Measurements from ENCODE around the gene SLC17A1.
"Not testable (repeated sequence)": the region's sequence is repeated elsewhere in the genome, so short reads cannot be mapped to it uniquely, and the experiment has no call there.

Gene SLC17A1

DNA sequence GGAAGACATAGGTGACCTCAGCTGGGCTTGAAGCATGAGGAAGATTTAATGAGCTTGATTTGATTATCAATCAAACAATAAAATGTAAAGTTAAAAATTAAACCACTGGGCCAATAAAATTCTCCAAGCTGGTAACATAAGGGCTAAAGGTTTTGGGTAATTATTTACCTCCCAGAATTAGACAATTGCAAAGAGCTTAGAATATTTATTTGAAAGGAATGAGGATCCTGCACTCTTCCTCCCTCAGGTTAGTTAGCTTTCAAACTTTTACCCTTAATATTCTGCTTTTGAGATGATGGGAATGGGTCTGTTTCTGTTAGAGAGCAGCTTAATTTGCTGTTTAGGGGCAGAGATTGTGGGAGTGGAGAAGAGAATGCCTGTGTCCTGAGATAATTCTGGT is 77.3 kb downstream of the SLC17A1 start, which contains the start of gene SLC17A4:
SLC17A4 (plus strand) TSS at position 208 of the 400 bp plus-strand sequence. CDS start 7,221 bp downstream, outside the sequence.
- no peak for DNase-seq

- DNase-seq: no peak
Observed at GRCh38 chr6:25753079-25753478, 78.8 kb downstream of the SLC17A1 start.

GRCh38 chr6:25750906-25751305 is 80.9 kb downstream of the SLC17A1 start:
- DNase-seq: no peak

- no peak for DNase-seq
Observed at GRCh38 chr6:25749837-25750236, 82.0 kb downstream of the SLC17A1 start.

DNA sequence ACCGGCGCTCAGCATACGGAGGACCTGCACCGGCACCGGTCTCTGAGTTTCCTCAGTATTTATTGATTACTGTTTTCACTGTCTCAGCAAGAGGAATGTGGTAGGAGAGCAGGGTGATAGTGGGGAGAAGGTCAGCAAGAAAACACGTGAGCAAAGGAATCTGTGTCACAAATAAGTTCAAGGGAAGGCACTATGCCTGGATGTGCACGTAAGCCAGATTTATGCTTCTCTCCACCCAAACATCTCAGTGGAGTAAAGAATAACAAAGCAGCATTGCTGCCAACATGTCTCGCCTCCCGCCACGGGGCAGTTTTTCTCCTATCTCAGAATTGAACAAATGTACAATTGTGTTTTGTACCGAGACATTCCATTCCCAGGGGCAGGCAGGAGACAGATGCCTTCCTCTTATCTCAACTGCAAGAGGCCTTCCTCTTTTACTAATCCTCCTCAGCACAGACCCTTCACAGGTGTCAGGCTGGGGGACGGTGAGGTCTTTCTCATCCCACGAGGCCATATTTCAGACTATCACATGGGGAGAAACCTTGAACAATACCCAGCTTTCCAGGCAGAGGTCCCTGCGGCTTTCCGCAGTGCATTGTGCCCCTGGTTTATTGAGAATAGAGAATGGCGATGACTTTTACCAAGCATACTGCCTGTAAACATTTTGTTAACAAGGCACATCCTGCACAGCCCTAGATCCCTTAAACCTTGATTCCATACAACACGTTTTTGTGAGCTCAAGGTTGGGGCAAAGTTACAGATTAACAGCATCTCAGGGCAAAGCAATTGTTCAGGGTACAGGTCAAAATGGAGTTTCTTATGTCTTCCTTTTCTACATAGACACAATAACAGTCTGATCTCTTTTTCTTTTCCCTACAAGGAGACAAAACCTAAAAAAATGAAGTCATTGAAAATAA is 83.0 kb downstream of the SLC17A1 start:
- DNase-seq: not testable (repeated sequence)

DNA sequence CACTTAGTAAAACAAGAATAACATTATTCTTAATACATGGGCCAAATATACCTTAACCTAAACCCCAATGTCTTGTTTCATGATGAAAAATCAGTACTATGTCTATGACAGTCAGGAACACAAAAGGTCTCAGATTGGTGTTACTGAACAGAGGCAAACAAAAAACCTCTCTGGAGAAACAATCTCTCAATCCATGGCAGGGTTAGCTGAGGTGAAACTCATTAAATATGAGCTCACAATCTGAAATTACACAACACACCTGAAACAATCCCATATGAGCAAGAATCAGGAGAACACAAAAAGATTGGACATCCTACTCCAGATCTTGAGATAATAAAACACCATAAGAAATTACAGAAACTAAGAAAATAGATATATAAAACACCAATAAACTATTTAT is 83.8 kb downstream of the SLC17A1 start:
- no peak for DNase-seq

DNA sequence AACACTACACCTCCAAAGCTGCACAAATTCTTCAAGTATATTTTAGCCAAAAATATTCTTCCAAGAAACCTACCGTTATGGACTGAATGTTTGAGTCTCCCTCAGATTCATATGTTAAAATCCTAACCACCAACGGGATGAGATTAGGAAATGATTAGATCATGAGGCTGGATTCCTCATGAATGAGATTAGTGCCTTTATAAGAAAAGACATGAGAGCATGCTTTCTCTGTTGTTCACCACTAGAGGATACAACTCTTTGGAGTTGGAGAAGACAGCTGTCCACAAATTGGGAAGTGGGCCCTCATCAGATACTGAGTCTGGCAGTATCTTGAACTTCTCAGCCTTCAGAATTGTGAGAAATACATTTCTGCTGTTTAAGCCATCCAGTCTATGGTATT is 84.4 kb downstream of the SLC17A1 start:
- no peak for DNase-seq

DNA sequence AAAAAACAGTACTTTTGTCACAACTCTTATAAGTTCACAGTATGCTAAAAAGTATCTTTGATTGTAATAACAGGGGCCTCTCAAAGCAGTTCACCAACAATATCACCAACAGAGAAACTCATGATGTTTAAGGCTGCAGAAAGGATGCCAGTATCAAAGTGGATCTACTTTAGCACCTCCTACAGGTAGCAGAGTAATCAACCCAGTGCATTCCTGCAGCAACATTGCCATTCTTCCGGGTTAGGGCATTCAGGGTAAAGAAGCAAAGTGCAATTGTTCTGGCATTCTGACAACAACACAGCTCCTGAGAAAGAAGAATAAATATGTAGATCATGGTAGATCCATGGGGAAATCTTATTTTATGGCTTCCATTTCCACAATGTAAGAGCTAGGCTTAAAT is 84.9 kb downstream of the SLC17A1 start:
- DNase-seq: no peak

- no peak for DNase-seq
Observed at GRCh38 chr6:25745836-25746235, 86.0 kb downstream of the SLC17A1 start.

- DNase-seq: no peak
Observed at GRCh38 chr6:25743868-25744267, 88.0 kb downstream of the SLC17A1 start.

GRCh38 chr6:25735261-25735660 is 96.6 kb downstream of the SLC17A1 start:
- no peak for DNase-seq

Measured in NCI-H774 (cell line).